Measurements from ENCODE around the gene NOXA1. TPM values are rescaled to one million over a fixed set of nuclear protein-coding genes. Genes with fewer than 3 reads are reported as not detected.

The NOXA1 gene
- total RNA-seq, 1 experiment from 2014 or later: 8.2 TPM

GRCh38 chr9:137390553-137391410 lies 32.4 kb upstream of the NOXA1 start:
- POLR2A ChIA-PET: no interaction called here

GRCh38 chr9:137391411-137391754 lies 31.8 kb upstream of the NOXA1 start:
- ChIA-PET POLR2A (no interaction called here), CTCF (interaction anchor here (0.6 kb wide), 1 partner anchor 115 kb away, joined by 3 read pairs; no protein-coding TSS in a partner anchor)
- TF ChIP-seq, protein P1, sequence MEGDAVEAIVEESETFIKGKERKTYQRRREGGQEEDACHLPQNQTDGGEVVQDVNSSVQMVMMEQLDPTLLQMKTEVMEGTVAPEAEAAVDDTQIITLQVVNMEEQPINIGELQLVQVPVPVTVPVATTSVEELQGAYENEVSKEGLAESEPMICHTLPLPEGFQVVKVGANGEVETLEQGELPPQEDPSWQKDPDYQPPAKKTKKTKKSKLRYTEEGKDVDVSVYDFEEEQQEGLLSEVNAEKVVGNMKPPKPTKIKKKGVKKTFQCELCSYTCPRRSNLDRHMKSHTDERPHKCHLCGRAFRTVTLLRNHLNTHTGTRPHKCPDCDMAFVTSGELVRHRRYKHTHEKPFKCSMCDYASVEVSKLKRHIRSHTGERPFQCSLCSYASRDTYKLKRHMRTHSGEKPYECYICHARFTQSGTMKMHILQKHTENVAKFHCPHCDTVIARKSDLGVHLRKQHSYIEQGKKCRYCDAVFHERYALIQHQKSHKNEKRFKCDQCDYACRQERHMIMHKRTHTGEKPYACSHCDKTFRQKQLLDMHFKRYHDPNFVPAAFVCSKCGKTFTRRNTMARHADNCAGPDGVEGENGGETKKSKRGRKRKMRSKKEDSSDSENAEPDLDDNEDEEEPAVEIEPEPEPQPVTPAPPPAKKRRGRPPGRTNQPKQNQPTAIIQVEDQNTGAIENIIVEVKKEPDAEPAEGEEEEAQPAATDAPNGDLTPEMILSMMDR (IDR thresholded peaks at IDR 0.05; ENCODE audit: unreplicated experiment): no peak
- no peaks in the 10 kb centered on the region for H3K9me3 Mint-ChIP-seq (ENCODE audit: unreplicated experiment)
- H3K27me3 Mint-ChIP-seq (ENCODE audit: insufficient read depth, unreplicated experiment): no peaks in the 10 kb centered on the region
- DNase-seq (ENCODE audit: unreplicated experiment): no peak
- intact Hi-C loops (cut with micrococcal nuclease): no loop called here
- peaks cover 37% of the 10 kb centered on the region for H3K36me3 Mint-ChIP-seq (ENCODE audit: insufficient read depth, unreplicated experiment)
- H3K4me1 Mint-ChIP-seq (ENCODE audit: insufficient read depth, unreplicated experiment): no peaks in the 10 kb centered on the region
- BruUV-seq (replicated peaks): no TSS peak
- no peak overlapping the region for H3K4me3 Mint-ChIP-seq (ENCODE audit: unreplicated experiment)
- H3K27ac Mint-ChIP-seq (ENCODE audit: low read depth, unreplicated experiment): no peak overlapping the region

More at GRCh38 chr9:137390553-137391410, 32.4 kb upstream of the NOXA1 start:
- H3K9me3 Mint-ChIP-seq (ENCODE audit: unreplicated experiment): no peaks in the 10 kb centered on the region
- DNase-seq (ENCODE audit: unreplicated experiment): no peak
- no peaks in the 10 kb centered on the region for H3K4me1 Mint-ChIP-seq (ENCODE audit: insufficient read depth, unreplicated experiment)
- TF ChIP-seq, protein P1 (IDR thresholded peaks at IDR 0.05; ENCODE audit: unreplicated experiment): no peak
- BruUV-seq (replicated peaks): no TSS peak
- H3K36me3 Mint-ChIP-seq (ENCODE audit: insufficient read depth, unreplicated experiment): peaks cover 31% of the 10 kb centered on the region
- no peaks in the 10 kb centered on the region for H3K27me3 Mint-ChIP-seq (ENCODE audit: insufficient read depth, unreplicated experiment)
- no peak overlapping the region for H3K4me3 Mint-ChIP-seq (ENCODE audit: unreplicated experiment)
- intact Hi-C loops (cut with micrococcal nuclease): no loop called here
- H3K27ac Mint-ChIP-seq (ENCODE audit: low read depth, unreplicated experiment): no peak overlapping the region
- CTCF ChIA-PET: no interaction called here

- Mint-ChIP-seq H3K4me1 (ENCODE audit: insufficient read depth, unreplicated experiment) (no peaks in the 10 kb centered on the region), H3K36me3 (ENCODE audit: insufficient read depth, unreplicated experiment) (peaks cover 38% of the 10 kb centered on the region), H3K4me3 (ENCODE audit: unreplicated experiment) (no peak overlapping the region), H3K9me3 (ENCODE audit: unreplicated experiment) (no peaks in the 10 kb centered on the region), H3K27me3 (ENCODE audit: insufficient read depth, unreplicated experiment) (no peaks in the 10 kb centered on the region), H3K27ac (ENCODE audit: low read depth, unreplicated experiment) (no peak overlapping the region)
- ChIA-PET POLR2A (interaction anchor here (0.7 kb wide), 1 partner anchor 97 kb away, joined by 3 read pairs; no protein-coding TSS in a partner anchor), CTCF (interaction anchor here (0.6 kb wide), 2 partner anchors 21 to 114 kb away, joined by 3 read pairs; no protein-coding TSS in a partner anchor)
- intact Hi-C loops (cut with micrococcal nuclease): no loop called here
- BruUV-seq (replicated peaks): no TSS peak
- no peak for DNase-seq (ENCODE audit: unreplicated experiment)
- TF ChIP-seq, protein P1 (IDR thresholded peaks at IDR 0.05; ENCODE audit: unreplicated experiment): no peak
Observed at GRCh38 chr9:137392232-137393007, 30.8 kb upstream of the NOXA1 start.

Measured in MCF 10A (cell line).